SK-N-MC (cell line): ENCODE data around the gene NBPF15.
"Not testable (repeated sequence)": the region's sequence is repeated elsewhere in the genome, so short reads cannot be mapped to it uniquely, and the experiment has no call there.

Experiments used
- EZH2 ChIP-seq: fragments of 200-600 bp; sonication (generic); IDR thresholded peaks from one replicate; pipeline ENCODE4 v1.6.1; 2017; ENCODE audit warnings: antibody characterized with exemption
- FOXP2 ChIP-seq: optimal IDR thresholded peaks from 2 replicates; pipeline ENCODE3; 2011; ENCODE audit warnings: mild to moderate bottlenecking, moderate library complexity; ENCODE audit not compliant: insufficient read depth; ENCODE audit errors: extremely low read length, control extremely low read depth
- POLR2AphosphoS5 ChIP-seq: IDR thresholded peaks from 2 replicates; pipeline ENCODE4 v1.6.1; 2012; ENCODE audit warnings: mild to moderate bottlenecking, low read depth, low read length, borderline replicate concordance

DNA sequence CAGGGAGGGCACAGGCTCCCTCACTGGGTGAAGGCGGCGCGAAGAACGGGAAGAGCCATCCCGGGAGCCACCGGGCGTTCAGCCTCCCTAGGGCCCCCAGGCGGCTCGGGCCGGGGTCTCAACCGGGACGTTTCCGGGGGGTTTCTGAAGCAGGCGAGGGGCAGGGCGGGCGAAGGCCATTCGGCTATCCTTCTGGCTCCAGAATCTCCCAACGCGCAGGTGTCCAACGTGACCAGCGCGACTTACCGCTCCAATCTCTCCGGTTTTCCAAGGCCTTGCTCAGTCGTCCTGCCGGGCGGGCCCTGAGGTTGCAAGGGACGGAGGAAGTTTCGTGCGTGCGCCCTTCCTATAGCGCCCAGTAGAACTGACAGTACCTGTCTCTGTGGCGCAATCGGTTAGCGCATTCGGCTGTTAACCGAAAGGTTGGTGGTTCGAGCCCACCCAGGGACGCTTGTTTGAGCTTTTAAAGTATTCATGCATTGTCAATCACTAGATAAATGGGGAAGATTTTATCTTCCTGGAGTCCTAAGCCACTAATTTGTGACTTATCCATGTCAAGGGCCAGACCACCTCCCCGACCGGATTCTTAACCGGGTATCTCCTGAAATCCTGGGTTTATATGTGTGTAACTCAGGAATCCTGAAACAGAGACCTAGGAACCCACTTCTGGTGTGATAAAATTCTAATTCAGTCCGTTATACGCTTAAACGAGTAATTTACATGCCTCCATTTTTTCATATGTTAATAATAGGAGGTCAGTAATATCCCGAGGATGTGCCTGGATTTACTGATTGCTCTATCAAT, 42.4 kb downstream of the NBPF15 start:
- not testable (repeated sequence) for TF ChIP-seq EZH2, POLR2AphosphoS5, FOXP2
